ENCODE measurements around the gene PLA1A.

DNA sequence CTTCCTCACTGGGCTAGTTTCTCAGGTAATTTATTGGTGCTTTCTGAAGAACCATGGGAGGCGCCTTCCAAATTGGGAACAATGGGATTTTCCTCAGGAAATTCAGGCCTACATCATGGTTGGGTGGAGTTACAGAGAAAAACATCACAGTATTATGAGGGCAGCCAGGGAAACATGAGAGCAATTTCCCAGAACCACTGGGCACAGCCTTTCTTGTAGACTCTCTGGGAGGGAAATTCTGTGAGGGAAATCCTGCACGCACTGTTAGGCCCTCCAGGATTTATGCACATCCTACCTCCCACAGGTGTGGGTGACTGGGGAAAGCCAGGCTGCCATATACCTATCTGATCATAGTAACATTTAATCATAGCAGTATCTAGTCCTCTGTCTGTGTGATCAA is 49.5 kb downstream of the PLA1A start:
- TF ChIP-seq, protein P1, sequence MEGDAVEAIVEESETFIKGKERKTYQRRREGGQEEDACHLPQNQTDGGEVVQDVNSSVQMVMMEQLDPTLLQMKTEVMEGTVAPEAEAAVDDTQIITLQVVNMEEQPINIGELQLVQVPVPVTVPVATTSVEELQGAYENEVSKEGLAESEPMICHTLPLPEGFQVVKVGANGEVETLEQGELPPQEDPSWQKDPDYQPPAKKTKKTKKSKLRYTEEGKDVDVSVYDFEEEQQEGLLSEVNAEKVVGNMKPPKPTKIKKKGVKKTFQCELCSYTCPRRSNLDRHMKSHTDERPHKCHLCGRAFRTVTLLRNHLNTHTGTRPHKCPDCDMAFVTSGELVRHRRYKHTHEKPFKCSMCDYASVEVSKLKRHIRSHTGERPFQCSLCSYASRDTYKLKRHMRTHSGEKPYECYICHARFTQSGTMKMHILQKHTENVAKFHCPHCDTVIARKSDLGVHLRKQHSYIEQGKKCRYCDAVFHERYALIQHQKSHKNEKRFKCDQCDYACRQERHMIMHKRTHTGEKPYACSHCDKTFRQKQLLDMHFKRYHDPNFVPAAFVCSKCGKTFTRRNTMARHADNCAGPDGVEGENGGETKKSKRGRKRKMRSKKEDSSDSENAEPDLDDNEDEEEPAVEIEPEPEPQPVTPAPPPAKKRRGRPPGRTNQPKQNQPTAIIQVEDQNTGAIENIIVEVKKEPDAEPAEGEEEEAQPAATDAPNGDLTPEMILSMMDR (IDR thresholded peaks at IDR 0.05 in 2 of 3, conservative IDR thresholded peaks at IDR 0.05 in 1 of 3; ENCODE audit: control insufficient read depth in 2 of 3, extremely low read depth in 1 of 3, insufficient read depth in 1 of 3, low read depth in 3 of 3, low read length in 3 of 3): no peak
- TF ChIP-seq CHD2 (IDR thresholded peaks at IDR 0.05; ENCODE audit: borderline replicate concordance, low read depth, low read length) (no peak), POLR2A (IDR thresholded peaks at IDR 0.05; ENCODE audit: low read depth, low read length) (no peak), SP1 (IDR thresholded peaks at IDR 0.05; ENCODE audit: low read depth, low read length) (no peak), YY1 (IDR thresholded peaks at IDR 0.05; ENCODE audit: low read depth, low read length) (no peak), EZH2 (IDR thresholded peaks at IDR 0.05; ENCODE audit: borderline replicate concordance, control insufficient read depth, low read depth, low read length) (no peak), TCF12 (IDR thresholded peaks at IDR 0.05; ENCODE audit: low read depth, low read length) (no peak)
- TF ChIP-seq, protein P2, sequence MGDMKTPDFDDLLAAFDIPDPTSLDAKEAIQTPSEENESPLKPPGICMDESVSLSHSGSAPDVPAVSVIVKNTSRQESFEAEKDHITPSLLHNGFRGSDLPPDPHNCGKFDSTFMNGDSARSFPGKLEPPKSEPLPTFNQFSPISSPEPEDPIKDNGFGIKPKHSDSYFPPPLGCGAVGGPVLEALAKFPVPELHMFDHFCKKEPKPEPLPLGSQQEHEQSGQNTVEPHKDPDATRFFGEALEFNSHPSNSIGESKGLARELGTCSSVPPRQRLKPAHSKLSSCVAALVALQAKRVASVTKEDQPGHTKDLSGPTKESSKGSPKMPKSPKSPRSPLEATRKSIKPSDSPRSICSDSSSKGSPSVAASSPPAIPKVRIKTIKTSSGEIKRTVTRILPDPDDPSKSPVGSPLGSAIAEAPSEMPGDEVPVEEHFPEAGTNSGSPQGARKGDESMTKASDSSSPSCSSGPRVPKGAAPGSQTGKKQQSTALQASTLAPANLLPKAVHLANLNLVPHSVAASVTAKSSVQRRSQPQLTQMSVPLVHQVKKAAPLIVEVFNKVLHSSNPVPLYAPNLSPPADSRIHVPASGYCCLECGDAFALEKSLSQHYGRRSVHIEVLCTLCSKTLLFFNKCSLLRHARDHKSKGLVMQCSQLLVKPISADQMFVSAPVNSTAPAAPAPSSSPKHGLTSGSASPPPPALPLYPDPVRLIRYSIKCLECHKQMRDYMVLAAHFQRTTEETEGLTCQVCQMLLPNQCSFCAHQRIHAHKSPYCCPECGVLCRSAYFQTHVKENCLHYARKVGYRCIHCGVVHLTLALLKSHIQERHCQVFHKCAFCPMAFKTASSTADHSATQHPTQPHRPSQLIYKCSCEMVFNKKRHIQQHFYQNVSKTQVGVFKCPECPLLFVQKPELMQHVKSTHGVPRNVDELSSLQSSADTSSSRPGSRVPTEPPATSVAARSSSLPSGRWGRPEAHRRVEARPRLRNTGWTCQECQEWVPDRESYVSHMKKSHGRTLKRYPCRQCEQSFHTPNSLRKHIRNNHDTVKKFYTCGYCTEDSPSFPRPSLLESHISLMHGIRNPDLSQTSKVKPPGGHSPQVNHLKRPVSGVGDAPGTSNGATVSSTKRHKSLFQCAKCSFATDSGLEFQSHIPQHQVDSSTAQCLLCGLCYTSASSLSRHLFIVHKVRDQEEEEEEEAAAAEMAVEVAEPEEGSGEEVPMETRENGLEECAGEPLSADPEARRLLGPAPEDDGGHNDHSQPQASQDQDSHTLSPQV (IDR thresholded peaks at IDR 0.05): no peak

Measured in GM12878 (cell line).